ENCODE data around the gene ERG28.

ERG28 gene

GRCh38 chr14:75690010-75690409, 29.3 kb upstream of the ERG28 start:
- DNase-seq (ENCODE audit: low read depth) = no peak
- H3K4me3 ChIP-seq (ENCODE audit: low read depth, low read length) = no peak overlapping the region
- TF ChIP-seq MAX (IDR thresholded peaks at IDR 0.05; ENCODE audit: low read depth, low read length) (no peak), POLR2A (IDR thresholded peaks at IDR 0.05; ENCODE audit: extremely low read depth, insufficient read length) (no peak), CTCF (IDR thresholded peaks at IDR 0.05; ENCODE audit: low read depth, low read length) (no peak), MYC (IDR thresholded peaks at IDR 0.05; ENCODE audit: low read depth, low read length) (no peak)

GRCh38 chr14:75689012-75689411, 28.3 kb upstream of the ERG28 start:
- no peak overlapping the region for H3K4me3 ChIP-seq (ENCODE audit: low read depth, low read length)
- no peak for DNase-seq (ENCODE audit: low read depth)
- TF ChIP-seq MAX (IDR thresholded peaks at IDR 0.05; ENCODE audit: low read depth, low read length) = no peak
- no peak for TF ChIP-seq POLR2A (IDR thresholded peaks at IDR 0.05; ENCODE audit: extremely low read depth, insufficient read length)
- no peak for TF ChIP-seq MYC (IDR thresholded peaks at IDR 0.05; ENCODE audit: low read depth, low read length)
- no peak for TF ChIP-seq CTCF (IDR thresholded peaks at IDR 0.05; ENCODE audit: low read depth, low read length)

- no peak for TF ChIP-seq CTCF (IDR thresholded peaks at IDR 0.05; ENCODE audit: low read depth, low read length)
- no peak for TF ChIP-seq MYC (IDR thresholded peaks at IDR 0.05; ENCODE audit: low read depth, low read length)
- TF ChIP-seq MAX (IDR thresholded peaks at IDR 0.05; ENCODE audit: low read depth, low read length) = no peak
- TF ChIP-seq POLR2A (IDR thresholded peaks at IDR 0.05; ENCODE audit: extremely low read depth, insufficient read length) = no peak
- no peak for DNase-seq (ENCODE audit: low read depth)
- H3K4me3 ChIP-seq (ENCODE audit: low read depth, low read length) = no peak overlapping the region
Observed at GRCh38 chr14:75685910-75686309, 25.2 kb upstream of the ERG28 start.

- no peak overlapping the region for H3K4me3 ChIP-seq (ENCODE audit: low read depth, low read length)
- TF ChIP-seq CTCF (IDR thresholded peaks at IDR 0.05; ENCODE audit: low read depth, low read length) = no peak
- DNase-seq (ENCODE audit: low read depth) = peak; percentile 17
Observed at GRCh38 chr14:75675265-75675960, 14.7 kb upstream of the ERG28 start.

- DNase-seq (ENCODE audit: low read depth) = no peak
- no peak overlapping the region for H3K4me3 ChIP-seq (ENCODE audit: low read depth, low read length)
- TF ChIP-seq CTCF (IDR thresholded peaks at IDR 0.05; ENCODE audit: low read depth, low read length) = no peak
- TF ChIP-seq POLR2A (IDR thresholded peaks at IDR 0.05; ENCODE audit: extremely low read depth, insufficient read length) = no peak
- TF ChIP-seq MYC (IDR thresholded peaks at IDR 0.05; ENCODE audit: low read depth, low read length) = no peak
Observed at GRCh38 chr14:75673345-75674035, 12.8 kb upstream of the ERG28 start.

Measured in NB4 (cell line).